Measurements from ENCODE around the gene LY6G5C.

The LY6G5C gene

GRCh38 chr6:31715022-31715958 lies 34.4 kb upstream of the LY6G5C start, which contains the start of gene LY6G6D:
TSS of gene LY6G6D (plus strand) at chr6:31715348. CDS start at chr6:31715356, 8 bp downstream.
- no peak within 1 kb of the TSS for H3K4me3 ChIP-seq (ENCODE audit: insufficient read depth, low read length, poor library complexity, severe bottlenecking)
- TF ChIP-seq EZH2phosphoT487 (conservative IDR thresholded peaks at IDR 0.05; ENCODE audit: low read length), result no peak
- no peak for TF ChIP-seq CTCF (IDR thresholded peaks at IDR 0.05; ENCODE audit: insufficient read depth, low read length, poor library complexity, severe bottlenecking)
- H3F3A ChIP-seq (ENCODE audit: insufficient read depth), result no peaks in the 10 kb centered on the region
- no peak within 1 kb of the TSS for H2AFZ ChIP-seq (ENCODE audit: low read depth, low read length, severe bottlenecking)
- H3K9ac ChIP-seq (ENCODE audit: low read length), result no peak within 1 kb of the TSS
- H3K27ac ChIP-seq (ENCODE audit: low read depth, low read length), result no peak within 1 kb of the TSS
- H3K9me3 ChIP-seq (ENCODE audit: insufficient read depth, low read length), result no peaks in the 10 kb centered on the region
- H3K4me2 ChIP-seq (ENCODE audit: low read depth, low read length, poor library complexity, severe bottlenecking), result no peak within 1 kb of the TSS
- no peaks in the 10 kb centered on the region for H3K27me3 ChIP-seq (ENCODE audit: low read length)
- H4K20me1 ChIP-seq (ENCODE audit: low read depth, low read length), result no peaks in the 10 kb centered on the region
- no peaks in the 10 kb centered on the region for H3K79me2 ChIP-seq (ENCODE audit: insufficient read depth, low read length)
- H3K36me3 ChIP-seq (ENCODE audit: low read length), result no peaks in the 10 kb centered on the region
- H3K9me2 ChIP-seq (replicated peaks; ENCODE audit: insufficient read depth, low read length), result no peaks in the 10 kb centered on the region

- H3K27ac ChIP-seq (ENCODE audit: low read depth, low read length), result no peak overlapping the region
- no peaks in the 10 kb centered on the region for H3K79me2 ChIP-seq (ENCODE audit: insufficient read depth, low read length)
- H2AFZ ChIP-seq (ENCODE audit: low read depth, low read length, severe bottlenecking), result no peak overlapping the region
- TF ChIP-seq EZH2phosphoT487 (conservative IDR thresholded peaks at IDR 0.05; ENCODE audit: low read length) (no peak), CTCF (IDR thresholded peaks at IDR 0.05; ENCODE audit: insufficient read depth, low read length, poor library complexity, severe bottlenecking) (no peak)
- no peaks in the 10 kb centered on the region for H3K27me3 ChIP-seq (ENCODE audit: low read length)
- H3K9ac ChIP-seq (ENCODE audit: low read length), result no peak overlapping the region
- no peaks in the 10 kb centered on the region for H3K36me3 ChIP-seq (ENCODE audit: low read length)
- H4K20me1 ChIP-seq (ENCODE audit: low read depth, low read length), result no peaks in the 10 kb centered on the region
- no peak overlapping the region for H3K4me3 ChIP-seq (ENCODE audit: insufficient read depth, low read length, poor library complexity, severe bottlenecking)
- H3K4me2 ChIP-seq (ENCODE audit: low read depth, low read length, poor library complexity, severe bottlenecking), result no peak overlapping the region
- H3K9me2 ChIP-seq (replicated peaks; ENCODE audit: insufficient read depth, low read length), result no peaks in the 10 kb centered on the region
- H3K9me3 ChIP-seq (ENCODE audit: insufficient read depth, low read length), result no peaks in the 10 kb centered on the region
- no peaks in the 10 kb centered on the region for H3F3A ChIP-seq (ENCODE audit: insufficient read depth)
These were observed 33.3 kb upstream of the LY6G5C start for GRCh38 chr6:31713991-31714684.

GRCh38 chr6:31713465-31713864 lies 32.6 kb upstream of the LY6G5C start:
- no peak overlapping the region for H3K27ac ChIP-seq (ENCODE audit: low read depth, low read length)
- H2AFZ ChIP-seq (ENCODE audit: low read depth, low read length, severe bottlenecking), result no peak overlapping the region
- H3K4me2 ChIP-seq (ENCODE audit: low read depth, low read length, poor library complexity, severe bottlenecking), result no peak overlapping the region
- H3K36me3 ChIP-seq (ENCODE audit: low read length), result no peaks in the 10 kb centered on the region
- H3K9me3 ChIP-seq (ENCODE audit: insufficient read depth, low read length), result no peaks in the 10 kb centered on the region
- H4K20me1 ChIP-seq (ENCODE audit: low read depth, low read length), result no peaks in the 10 kb centered on the region
- no peak overlapping the region for H3K9ac ChIP-seq (ENCODE audit: low read length)
- no peaks in the 10 kb centered on the region for H3F3A ChIP-seq (ENCODE audit: insufficient read depth)
- no peak for TF ChIP-seq CTCF (IDR thresholded peaks at IDR 0.05; ENCODE audit: insufficient read depth, low read length, poor library complexity, severe bottlenecking)
- TF ChIP-seq EZH2phosphoT487 (conservative IDR thresholded peaks at IDR 0.05; ENCODE audit: low read length), result no peak
- H3K4me3 ChIP-seq (ENCODE audit: insufficient read depth, low read length, poor library complexity, severe bottlenecking), result no peak overlapping the region
- H3K79me2 ChIP-seq (ENCODE audit: insufficient read depth, low read length), result no peaks in the 10 kb centered on the region
- H3K27me3 ChIP-seq (ENCODE audit: low read length), result no peaks in the 10 kb centered on the region
- no peaks in the 10 kb centered on the region for H3K9me2 ChIP-seq (replicated peaks; ENCODE audit: insufficient read depth, low read length)

Measured in SU-DHL-6 (cell line).